H1 (cell line): ENCODE results near the gene TNXB. TPM values are rescaled to one million over a fixed set of nuclear protein-coding genes. Genes with fewer than 3 reads are reported as not detected.

Experiments
- CTCF ChIA-PET: fragments of 300-600 bp; sonication (Branson Sonifier 250); formaldehyde crosslinking; loops from one replicate; lab custom pipeline; 2021; ENCODE audit not compliant: partially characterized antibody; lab: Charles Lee
- POLR2A ChIA-PET: fragments of 300-600 bp; sonication (Branson Sonifier 250); formaldehyde crosslinking; loops from one replicate; lab custom pipeline; 2021; ENCODE audit warnings: inconsistent platforms; ENCODE audit not compliant: partially characterized antibody; lab: Charles Lee
- DNase-seq, 2 experiments: peaks; one replicate each; pipeline versions ENCODE4 v3.0.0 to v3.0.0-alpha.2; 2010 to 2022; ENCODE audit warnings: low spot score in 2 of 2, low read depth in 1 of 2, mixed read lengths in 1 of 2
- FAIRE-seq: peaks from 2 replicates; lab custom pipeline; 2011; peaks lifted over from hg19 to GRCh38; lab: Jason Lieb, UNC
- H2AFZ ChIP-seq: 2 replicates; pipeline ENCODE4 v1.8.1; 2012; ENCODE audit warnings: low read length, inconsistent platforms
- H2AK5ac ChIP-seq: 2 replicates; pipeline ENCODE4 v1.6.1; 2013; ENCODE audit warnings: low read depth, low read length
- H2BK120ac ChIP-seq: replicated peaks from 2 replicates; pipeline ENCODE3; 2013; ENCODE audit warnings: low read depth, low read length, inconsistent platforms
- H2BK12ac ChIP-seq: 2 replicates; pipeline ENCODE4 v1.6.1; 2013; ENCODE audit warnings: low read depth, low read length
- H2BK15ac ChIP-seq: 2 replicates; pipeline ENCODE4 v1.6.1; 2013; ENCODE audit warnings: low read length
- H2BK20ac ChIP-seq: 2 replicates; pipeline ENCODE4 v1.6.1; 2013; ENCODE audit warnings: low read length
- H2BK5ac ChIP-seq: 2 replicates; pipeline ENCODE4 v1.6.1; 2013; ENCODE audit warnings: low read depth, low read length
- H3K14ac ChIP-seq: 2 replicates; pipeline ENCODE4 v1.6.1; 2013; ENCODE audit warnings: inconsistent platforms; ENCODE audit not compliant: insufficient read length
- H3K18ac ChIP-seq: 2 replicates; pipeline ENCODE4 v1.6.1; 2013; ENCODE audit warnings: low read length; ENCODE audit errors: extremely low read depth
- H3K23ac ChIP-seq: 2 replicates; pipeline ENCODE4 v1.6.1; 2013; ENCODE audit warnings: inconsistent platforms; ENCODE audit not compliant: insufficient read length
- H3K23me2 ChIP-seq: 2 replicates; pipeline ENCODE4 v1.6.1; 2013; ENCODE audit warnings: low read depth, low read length
- H3K27ac ChIP-seq: 2 replicates; pipeline ENCODE4 v1.6.1; 2011; ENCODE audit warnings: low read depth, low read length, inconsistent platforms
- H3K27me3 ChIP-seq, 4 experiments: replicated peaks in 1 of 4; 1 replicate in 1 of 4; 2 replicates in 3 of 4; pipeline versions ENCODE4 v1.6.1 to v1.8.1; 2011 to 2013; ENCODE audit warnings: low read length in 3 of 4, mild to moderate bottlenecking in 3 of 4, inconsistent platforms in 2 of 4, mixed read lengths in 2 of 4, moderate library complexity in 1 of 4; ENCODE audit not compliant: control insufficient read depth in 3 of 4, insufficient read depth in 3 of 4; ENCODE audit errors: extremely low read depth in 1 of 4
- H3K36me3 ChIP-seq, 4 experiments: 2 replicates each; pipeline versions ENCODE4 v1.6.1 to v1.8.1; 2011 to 2013; ENCODE audit warnings: mild to moderate bottlenecking in 4 of 4, low read length in 3 of 4, moderate library complexity in 2 of 4, control low read depth in 1 of 4, inconsistent platforms in 1 of 4; ENCODE audit not compliant: insufficient read depth in 4 of 4, control insufficient read depth in 2 of 4
- H3K4ac ChIP-seq: replicated peaks from 2 replicates; pipeline ENCODE3; 2013; ENCODE audit warnings: low read length, low read depth, mixed read lengths, inconsistent platforms; ENCODE audit not compliant: insufficient read length
- H3K4me1 ChIP-seq, 4 experiments: replicated peaks in 1 of 4; 1 replicate in 1 of 4; 2 replicates in 3 of 4; pipeline versions ENCODE4 v1.6.1 to v1.8.1; 2011 to 2013; ENCODE audit warnings: low read length in 3 of 4, inconsistent platforms in 2 of 4, mixed read lengths in 1 of 4; ENCODE audit not compliant: insufficient read depth in 4 of 4, control insufficient read depth in 3 of 4
- H3K4me2 ChIP-seq, 2 experiments: 2 replicates each; pipeline versions ENCODE4 v1.6.1 to v1.8.1; 2011 to 2013; ENCODE audit warnings: low read depth in 2 of 2, low read length in 2 of 2, control low read depth in 1 of 2, inconsistent platforms in 1 of 2, mild to moderate bottlenecking in 1 of 2; ENCODE audit not compliant: insufficient read depth in 1 of 2
- H3K4me3 ChIP-seq, 4 experiments: fragments of 200-600, 300-600 bp in 1 of 4; sonication (generic), shearing (Covaris generic), sonication (Bioruptor Twin) in 1 of 4; 2 replicates each; pipeline versions ENCODE4 v1.5.1 to v1.8.1; 2011 to 2016; ENCODE audit warnings: low read length in 4 of 4, low read depth in 3 of 4, control low read depth in 2 of 4, inconsistent platforms in 2 of 4, mild to moderate bottlenecking in 2 of 4, mixed read lengths in 1 of 4, moderate library complexity in 1 of 4; ENCODE audit not compliant: insufficient read depth in 2 of 4; ENCODE audit errors: extremely low read depth in 1 of 4
- H3K56ac ChIP-seq: replicated peaks from 2 replicates; pipeline ENCODE3; 2013; ENCODE audit warnings: low read depth, mild to moderate bottlenecking, mixed read lengths, low read length, inconsistent platforms; ENCODE audit not compliant: insufficient read length
- H3K79me1 ChIP-seq: 2 replicates; pipeline ENCODE4 v1.6.1; 2013; ENCODE audit warnings: low read depth, low read length, control low read depth
- H3K79me2 ChIP-seq, 2 experiments: 2 replicates each; pipeline versions ENCODE4 v1.6.1 to v1.8.1; 2012 to 2013; ENCODE audit warnings: low read length in 2 of 2, mild to moderate bottlenecking in 2 of 2, inconsistent platforms in 1 of 2; ENCODE audit not compliant: insufficient read depth in 2 of 2, control insufficient read depth in 1 of 2
- H3K9ac ChIP-seq, 4 experiments: replicated peaks in 1 of 4; 1 replicate in 1 of 4; 2 replicates in 3 of 4; pipeline versions ENCODE4 v1.6.1 to v1.8.1; 2011 to 2013; ENCODE audit warnings: low read depth in 3 of 4, low read length in 3 of 4, control low read depth in 2 of 4, mild to moderate bottlenecking in 2 of 4, moderate library complexity in 2 of 4, inconsistent platforms in 1 of 4; ENCODE audit errors: extremely low read depth in 1 of 4
- H3K9me3 ChIP-seq, 2 experiments: 2 replicates each; pipeline versions ENCODE4 v1.6.1 to v1.8.1; 2012 to 2013; ENCODE audit warnings: mild to moderate bottlenecking in 2 of 2, moderate library complexity in 2 of 2, control low read depth in 1 of 2, inconsistent platforms in 1 of 2, low read depth in 1 of 2, low read length in 1 of 2, mixed read lengths in 1 of 2; ENCODE audit not compliant: insufficient read depth in 2 of 2
- H4K20me1 ChIP-seq, 2 experiments: replicated peaks in 1 of 2; 2 replicates each; pipeline versions ENCODE3 to v1.8.1; 2011 to 2013; ENCODE audit warnings: inconsistent platforms in 2 of 2, low read length in 2 of 2, mild to moderate bottlenecking in 1 of 2; ENCODE audit not compliant: insufficient read depth in 2 of 2, control insufficient read depth in 1 of 2
- H4K5ac ChIP-seq: 2 replicates; pipeline ENCODE4 v1.6.1; 2013; ENCODE audit warnings: low read length, low read depth, mixed read lengths, inconsistent platforms; ENCODE audit not compliant: insufficient read length
- H4K8ac ChIP-seq: 2 replicates; pipeline ENCODE4 v1.8.0; 2013; ENCODE audit warnings: mild to moderate bottlenecking, moderate library complexity, low read length, inconsistent platforms; ENCODE audit not compliant: insufficient read depth; ENCODE audit errors: extremely low read depth
- H4K91ac ChIP-seq: replicated peaks from 2 replicates; pipeline ENCODE3; 2013; ENCODE audit warnings: low read length, mixed read lengths, inconsistent platforms; ENCODE audit not compliant: insufficient read length
- BACH1 ChIP-seq: IDR thresholded peaks from 2 replicates; pipeline ENCODE4 v1.6.1; 2012; ENCODE audit warnings: low read length, improper control_type of control experiment
- BCL11A ChIP-seq, 2 experiments: IDR thresholded peaks; one replicate each; pipeline ENCODE4 v1.6.1; 2011; ENCODE audit warnings: low read depth in 2 of 2, low read length in 2 of 2, mild to moderate bottlenecking in 2 of 2
- BRCA1 ChIP-seq: IDR thresholded peaks from 2 replicates; pipeline ENCODE4 v1.6.1; 2012; ENCODE audit warnings: low read depth, low read length, improper control_type of control experiment
- EGR1 ChIP-seq: IDR thresholded peaks from 2 replicates; pipeline ENCODE4 v1.6.1; 2011; ENCODE audit warnings: low read depth, low read length, borderline replicate concordance
- EZH2 ChIP-seq: fragments of 200-600 bp; sonication (generic); IDR thresholded peaks from 2 replicates; pipeline ENCODE4 v1.7.1; 2012; ENCODE audit warnings: low read depth, mild to moderate bottlenecking, moderate library complexity, low read length, inconsistent platforms; ENCODE audit not compliant: severe bottlenecking
- GTF2F1 ChIP-seq: IDR thresholded peaks from 2 replicates; pipeline ENCODE4 v1.6.1; 2012; ENCODE audit warnings: low read depth, low read length, improper control_type of control experiment, borderline replicate concordance
- HDAC6 ChIP-seq: IDR thresholded peaks from one replicate; pipeline ENCODE4 v1.7.1; 2012; ENCODE audit warnings: low read depth, mild to moderate bottlenecking, inconsistent platforms, low read length, moderate library complexity
- JUND ChIP-seq: IDR thresholded peaks from 2 replicates; pipeline ENCODE4 v1.6.1; 2011; ENCODE audit warnings: mild to moderate bottlenecking, improper control_type of control experiment, low read length
- KDM1A ChIP-seq: fragments of 200-600, 300-600 bp; sonication (generic); IDR thresholded peaks from 2 replicates; pipeline ENCODE4 v1.7.1; 2016; ENCODE audit warnings: mild to moderate bottlenecking, low read length, borderline replicate concordance
- MAX ChIP-seq: IDR thresholded peaks from 2 replicates; pipeline ENCODE4 v1.6.1; 2012; ENCODE audit warnings: inconsistent platforms
- PHF8 ChIP-seq: fragments of 200-600 bp; sonication (generic); conservative IDR thresholded peaks from 2 replicates; pipeline ENCODE4 v1.7.1; 2012; ENCODE audit warnings: low read depth, mild to moderate bottlenecking, inconsistent platforms, low read length, moderate library complexity
- SIX5 ChIP-seq: IDR thresholded peaks from 2 replicates; pipeline ENCODE4 v1.6.1; 2011; ENCODE audit warnings: mild to moderate bottlenecking, low read depth, low read length
- SP4 ChIP-seq: IDR thresholded peaks from 2 replicates; pipeline ENCODE4 v1.6.1; 2012; ENCODE audit warnings: low read length, inconsistent platforms
- TAF1 ChIP-seq: IDR thresholded peaks from 2 replicates; pipeline ENCODE4 v1.6.1; 2011; ENCODE audit warnings: mild to moderate bottlenecking, low read depth, low read length
- WGBS, 2 experiments: shearing (Covaris generic) in 1 of 2; methylation state at CpG; one replicate each; pipeline versions ENCODE4 v1.1.6 to v1.1.7; 2013 to 2015; ENCODE audit warnings: low lambda C conversion rate in 2 of 2, mixed read lengths in 2 of 2, inconsistent platforms in 1 of 2, low coverage in 1 of 2, missing lambda C conversion rate in 1 of 2; ENCODE audit not compliant: insufficient replicate concordance in 2 of 2, insufficient coverage in 1 of 2, insufficient read length in 1 of 2; ENCODE audit errors: extremely low coverage in 1 of 2, missing lambda C conversion rate in 1 of 2; 5-methylcytosine and 5-hydroxymethylcytosine counted together
- polyA plus RNA-seq, 7 experiments: library from polyadenylated mRNA; depleted of rRNA in 3 of 7; stranded (reverse) in 5 of 7; unstranded in 2 of 7; fragments of >200 nt in 5 of 7; fragments of 200-250 nt in 2 of 7; gene quantifications; 1 replicate in 5 of 7; 2 replicates in 1 of 7; 4 replicates in 1 of 7; pipeline versions ENCODE4 v1.2.1 to v1.2.3, GENCODE V29; 2011 to 2013; ENCODE audit warnings: missing spikeins in 2 of 7, mixed read lengths in 2 of 7
- total RNA-seq: library from RNA; stranded (reverse); fragmentation: NEBNext Ultra II Directional; extraction: Animal tissue kit (Norgen Biotek cat#: 25700); gene quantifications from 2 replicates; pipeline ENCODE4 v1.2.1, GENCODE V29; 2021

Gene TNXB
- total and polyA plus RNA-seq, 2 of the 8 experiments (the other 6 are each of a cell fraction or from before 2014, with no cell fraction given), result 3.1 to 4.8 TPM

- no peaks in the 10 kb centered on the region for H3K9me3 ChIP-seq
- H2BK12ac ChIP-seq, result no peak overlapping the region
- no peak overlapping the region; the same call in 1 of the 2 replicates for H2BK5ac ChIP-seq
- 80% methylated on average over 8 of the region's 8 CpGs; no CpG with 5 or more reads in 1 of the 2 experiments for WGBS, 2 experiments
- H3K4me2 ChIP-seq, result no peak overlapping the region
- H3K18ac ChIP-seq, result no peak overlapping the region
- H3K4me3 ChIP-seq, result no peak overlapping the region
- ChIA-PET CTCF (interaction anchor here (1.0 to 2.8 kb wide), 6 partner anchors 10 to 186 kb away, joined by 3 to 16 read pairs (median 6); no protein-coding TSS in a partner anchor), POLR2A (interaction anchor here (1.3 to 1.4 kb wide), 2 partner anchors 13 to 27 kb away, joined by 4 to 5 read pairs; no protein-coding TSS in a partner anchor)
- no peak overlapping the region for H2AFZ ChIP-seq
- H2AK5ac ChIP-seq, result no peak overlapping the region
- no peak for FAIRE-seq
- H3K27me3 ChIP-seq, result no peaks in the 10 kb centered on the region; a peak in 1 of 7 replicates
- no peak overlapping the region for H3K23ac ChIP-seq
- H4K20me1 ChIP-seq, result no peaks in the 10 kb centered on the region
- H4K8ac ChIP-seq, result no peak overlapping the region
- H3K79me1 ChIP-seq, result no peaks in the 10 kb centered on the region
- H3K27ac ChIP-seq, result no peak overlapping the region
- H3K79me2 ChIP-seq, result no peaks in the 10 kb centered on the region
- no peak overlapping the region for H3K4ac ChIP-seq
- no peaks in the 10 kb centered on the region for H3K23me2 ChIP-seq
- H3K4me1 ChIP-seq, result peaks cover 0 to 8% (median 5%) of the 10 kb centered on the region in 4 experiments; a peak in 6 of 7 replicates
- 0 out of 2 replicates have a peak overlapping the region, but pooled peaks have one; percentile 29 for H2BK15ac ChIP-seq
- no peak overlapping the region for H3K9ac ChIP-seq
- no peak for DNase-seq
- H3K36me3 ChIP-seq, result no peaks in the 10 kb centered on the region
- no peak overlapping the region for H4K5ac ChIP-seq
- no peak overlapping the region for H2BK20ac ChIP-seq
- H3K14ac ChIP-seq, result no peak overlapping the region
- H2BK120ac ChIP-seq, result no peak overlapping the region
- H3K56ac ChIP-seq, result no peak overlapping the region
- H4K91ac ChIP-seq, result no peak overlapping the region
- no peak for TF ChIP-seq HDAC6
- no peak for TF ChIP-seq EGR1
- no peak for TF ChIP-seq SIX5
- TF ChIP-seq BACH1, result no peak
- TF ChIP-seq JUND, result no peak
- no peak for TF ChIP-seq KDM1A
- no peak for TF ChIP-seq BCL11A (IDR thresholded peaks at IDR 0.05; ENCODE audit: low read depth in 2 of 2, low read length in 2 of 2)
- TF ChIP-seq BRCA1, result no peak
- TF ChIP-seq MAX, result no peak
- TF ChIP-seq GTF2F1, result no peak
- TF ChIP-seq PHF8, result no peak
- TF ChIP-seq TAF1, result no peak
- TF ChIP-seq EZH2, result no peak
- no peak for TF ChIP-seq SP4
Measured at GRCh38 chr6:32074996-32075532, 34.1 kb downstream of the TNXB start.
